Chondrocyte (in vitro differentiated cells): ENCODE data around the gene NCBP1. TPM values are rescaled to one million over a fixed set of nuclear protein-coding genes. Genes with fewer than 3 reads are reported as not detected.

ENCODE experiments used
- DNase-seq: peaks from one replicate; pipeline ENCODE4 v3.0.0; 2021; ENCODE audit warnings: mixed read lengths, low spot score
- H3K27ac Mint-ChIP-seq: one replicate; pipeline ENCODE4 v1.8.0; 2021; ENCODE audit warnings: mild to moderate bottlenecking, moderate library complexity, mixed read lengths; ENCODE audit not compliant: unreplicated experiment
- H3K27me3 Mint-ChIP-seq: 2 replicates; pipeline ENCODE4 v1.8.0; 2021; ENCODE audit warnings: low read depth, mixed read lengths
- H3K36me3 Mint-ChIP-seq: 2 replicates; pipeline ENCODE4 v1.8.0; 2021; ENCODE audit warnings: low read depth, mixed read lengths
- H3K4me1 Mint-ChIP-seq: 2 replicates; pipeline ENCODE4 v1.8.0; 2021; ENCODE audit warnings: low read depth, mild to moderate bottlenecking, mixed read lengths
- H3K4me3 Mint-ChIP-seq: one replicate; pipeline ENCODE4 v1.8.0; 2021; ENCODE audit warnings: mild to moderate bottlenecking, moderate library complexity, mixed read lengths; ENCODE audit not compliant: unreplicated experiment
- H3K9me3 Mint-ChIP-seq: 2 replicates; pipeline ENCODE4 v1.8.0; 2021; ENCODE audit warnings: low read depth, mixed read lengths
- CTCF ChIP-seq: fragments of 200-600 bp; sonication (generic); IDR thresholded peaks from 2 replicates; pipeline ENCODE4 v1.5.0; 2021; ENCODE audit warnings: antibody characterized with exemption, mild to moderate bottlenecking, moderate library complexity
- total RNA-seq: library from RNA; stranded (reverse); gene quantifications from 3 replicates; pipeline ENCODE4 v1.2.1, GENCODE V29; 2021

Gene NCBP1
- total RNA-seq, 1 donor from 2014 or later, result 32.3 TPM

GRCh38 chr9:97594381-97594921 lies 39.2 kb upstream of the NCBP1 start:
- TF ChIP-seq CTCF, result no peak
- no peaks in the 10 kb centered on the region for H3K9me3 Mint-ChIP-seq
- H3K27me3 Mint-ChIP-seq, result peaks cover 15% of the 10 kb centered on the region
- no peaks in the 10 kb centered on the region for H3K36me3 Mint-ChIP-seq
- H3K27ac Mint-ChIP-seq, result no peak overlapping the region
- DNase-seq, result no peak
- no peak overlapping the region for H3K4me3 Mint-ChIP-seq
- H3K4me1 Mint-ChIP-seq, result peaks cover 5% of the 10 kb centered on the region

- peaks cover 6% of the 10 kb centered on the region for H3K36me3 Mint-ChIP-seq
- H3K27ac Mint-ChIP-seq, result no peak overlapping the region
- no peak overlapping the region for H3K4me3 Mint-ChIP-seq
- no peak for TF ChIP-seq CTCF
- H3K27me3 Mint-ChIP-seq, result peaks cover 5% of the 10 kb centered on the region
- no peaks in the 10 kb centered on the region for H3K9me3 Mint-ChIP-seq
- DNase-seq, result no peak
- H3K4me1 Mint-ChIP-seq, result peaks cover 5% of the 10 kb centered on the region
Measured at GRCh38 chr9:97596906-97597305, 36.7 kb upstream of the NCBP1 start.

DNA sequence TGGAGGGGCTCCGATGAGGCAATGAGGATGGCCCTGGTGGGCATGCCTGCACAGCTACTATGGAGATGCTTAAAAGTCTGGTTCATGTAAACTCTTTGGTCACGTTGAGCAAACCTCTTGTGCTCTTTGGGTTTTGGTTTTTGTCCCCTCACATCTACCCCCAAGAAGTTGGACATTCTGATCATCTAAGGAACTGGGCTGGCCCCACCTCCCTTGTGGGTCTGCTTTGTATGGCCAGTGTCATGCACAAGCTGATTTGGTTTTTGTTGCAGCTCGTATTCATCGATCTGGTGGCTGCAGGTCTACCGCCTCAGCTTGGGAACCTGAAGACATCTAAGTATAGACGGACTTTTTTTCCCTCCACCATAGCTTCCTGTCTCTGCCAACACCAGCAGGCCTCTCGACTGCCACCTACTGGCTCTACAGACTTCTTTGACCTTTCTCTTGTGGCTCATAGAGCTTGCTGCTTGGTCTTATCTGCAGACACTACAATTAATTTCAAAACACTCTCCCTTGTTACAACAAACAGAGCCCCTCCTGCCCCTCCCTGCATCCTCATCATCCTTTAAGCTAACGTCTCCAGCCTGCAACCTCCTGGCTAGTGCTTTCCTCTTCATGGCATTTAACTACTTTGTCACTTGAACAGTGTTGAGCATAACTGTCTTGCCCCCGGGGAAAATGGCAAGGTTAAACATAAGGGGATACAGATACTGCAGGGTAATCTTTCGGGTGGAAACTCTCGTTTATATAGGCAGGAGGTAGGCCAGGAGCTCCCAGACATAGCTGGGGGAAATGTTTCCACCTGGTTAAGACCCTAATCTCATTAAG lies 34.9 kb upstream of the NCBP1 start:
- Mint-ChIP-seq H3K27ac (no peak overlapping the region), H3K27me3 (peaks cover 4% of the 10 kb centered on the region), H3K4me1 (peaks cover 5% of the 10 kb centered on the region), H3K36me3 (peaks cover 12% of the 10 kb centered on the region), H3K9me3 (no peaks in the 10 kb centered on the region), H3K4me3 (no peak overlapping the region)
- no peak for DNase-seq
- TF ChIP-seq CTCF, result peak; percentile 90

DNA sequence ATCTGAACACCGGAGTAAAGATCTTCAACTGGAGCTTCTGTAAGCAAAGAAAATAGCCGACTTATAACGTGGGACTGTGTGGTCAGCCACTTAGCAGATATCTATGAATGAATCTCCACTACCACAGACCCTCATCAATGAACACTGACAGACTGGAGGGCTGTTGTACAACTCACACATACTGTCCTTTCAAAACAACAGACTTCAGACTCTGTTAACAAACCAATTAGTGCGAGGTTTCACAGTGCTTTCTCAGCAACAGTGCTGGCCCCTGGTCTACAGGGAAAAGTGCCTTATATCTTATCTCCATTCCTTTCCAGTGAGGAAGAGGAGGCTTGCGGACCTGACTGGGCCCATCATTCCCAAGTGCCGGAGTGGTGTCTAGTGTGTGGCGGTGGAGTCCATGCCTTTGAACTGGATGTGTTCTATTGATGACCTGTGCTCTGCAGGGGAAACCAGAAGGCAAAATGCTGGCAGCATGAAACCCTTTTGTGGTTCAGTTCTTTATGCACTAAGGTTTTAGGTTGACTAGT lies 34.2 kb upstream of the NCBP1 start:
- Mint-ChIP-seq H3K27me3 (peaks cover 2% of the 10 kb centered on the region), H3K4me1 (peaks cover 5% of the 10 kb centered on the region), H3K9me3 (no peaks in the 10 kb centered on the region), H3K4me3 (no peak overlapping the region), H3K27ac (no peak overlapping the region), H3K36me3 (peaks cover 12% of the 10 kb centered on the region)
- TF ChIP-seq CTCF, result no peak
- no peak for DNase-seq

GRCh38 chr9:97600531-97601227 lies 32.9 kb upstream of the NCBP1 start:
- Mint-ChIP-seq H3K36me3 (peaks cover 16% of the 10 kb centered on the region), H3K27ac (no peak overlapping the region), H3K4me3 (no peak overlapping the region), H3K27me3 (peaks cover 2% of the 10 kb centered on the region), H3K4me1 (peaks cover 5% of the 10 kb centered on the region), H3K9me3 (no peaks in the 10 kb centered on the region)
- no peak for DNase-seq
- no peak for TF ChIP-seq CTCF
